Stimulated activated CD4-positive, alpha-beta T cell treated with anti-CD3 and anti-CD28 coated beads, Interleukin-2, amount 100 ng/mL, for 48 hours (primary cell): ENCODE data around the gene CHAF1A.

Experiments
- DNase-seq, 2 donors: peaks; one replicate each; pipeline ENCODE4 v3.0.0-alpha.2; 2020

The CHAF1A gene

DNA sequence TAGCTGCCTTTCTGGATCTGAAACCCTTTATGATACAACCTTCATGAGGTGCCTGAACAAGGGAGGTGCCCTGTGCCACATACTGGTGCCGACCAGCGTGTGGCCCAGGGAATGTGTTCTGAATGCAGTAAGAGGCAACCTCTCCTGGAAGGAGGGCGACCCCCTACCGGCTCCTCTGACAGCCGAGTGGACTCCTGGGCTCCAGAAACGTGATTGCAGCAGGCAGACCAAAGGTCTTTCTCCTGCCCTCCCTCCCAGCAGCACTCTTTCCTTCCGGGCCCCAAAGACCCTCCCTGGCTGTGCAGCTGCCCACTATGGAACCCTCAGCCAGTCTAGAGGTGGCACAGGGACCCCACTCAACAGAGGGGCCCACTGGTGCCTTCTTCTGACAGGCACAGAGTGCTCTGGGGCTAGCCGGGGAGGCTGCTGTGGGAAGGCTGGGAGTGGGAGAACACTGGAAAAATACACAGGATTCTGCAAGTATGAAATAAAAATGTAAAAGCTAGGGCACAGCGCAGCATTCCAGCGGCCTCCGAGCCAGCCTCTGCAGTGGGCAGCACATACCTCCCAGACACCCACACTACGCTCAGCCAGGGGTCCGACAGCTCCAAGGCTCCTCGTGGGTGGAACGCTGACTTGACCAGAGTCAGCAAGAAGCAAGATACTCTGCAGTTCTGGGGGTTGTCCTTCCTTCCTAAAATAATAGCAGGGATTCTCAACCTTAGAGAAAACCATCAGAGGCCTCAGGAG is 17.0 kb upstream of the CHAF1A start:
- no peak for DNase-seq

DNA sequence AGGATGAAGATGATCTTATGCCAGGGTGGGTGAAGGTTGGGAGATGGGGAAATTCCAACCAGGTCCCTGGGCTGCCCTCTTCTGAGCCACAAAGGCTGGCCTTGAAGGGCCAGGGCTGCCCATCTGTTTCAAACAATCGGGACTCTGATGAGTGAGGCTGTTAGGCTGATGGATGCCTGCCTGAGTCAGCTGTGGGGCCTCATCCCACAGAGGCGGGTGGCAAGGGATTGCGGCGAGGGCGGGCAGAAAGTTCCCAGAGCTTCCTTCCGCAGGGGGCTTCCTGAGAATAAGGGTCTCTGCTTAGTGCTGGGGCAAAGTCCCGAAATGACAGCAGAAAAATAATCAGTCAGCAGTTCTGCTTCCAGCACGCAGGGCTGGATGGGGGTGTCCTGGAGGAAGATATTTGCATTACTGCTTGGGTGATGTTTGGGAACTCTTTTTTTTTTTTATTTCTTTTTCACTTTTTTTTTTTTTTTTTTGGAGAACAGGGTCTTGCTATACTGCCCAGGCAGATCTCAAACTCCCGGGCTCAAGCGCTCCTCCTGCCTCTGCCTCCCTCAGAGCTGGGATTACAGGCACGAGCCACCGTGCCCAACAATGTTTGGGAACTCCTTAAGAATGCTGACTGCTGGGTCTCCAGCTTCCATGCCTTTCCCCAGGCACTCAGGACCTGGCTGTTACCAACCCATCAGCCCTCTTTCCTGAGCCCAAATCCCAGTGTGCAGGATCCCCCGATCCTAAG is 16.2 kb upstream of the CHAF1A start:
- DNase-seq = no peak

DNA sequence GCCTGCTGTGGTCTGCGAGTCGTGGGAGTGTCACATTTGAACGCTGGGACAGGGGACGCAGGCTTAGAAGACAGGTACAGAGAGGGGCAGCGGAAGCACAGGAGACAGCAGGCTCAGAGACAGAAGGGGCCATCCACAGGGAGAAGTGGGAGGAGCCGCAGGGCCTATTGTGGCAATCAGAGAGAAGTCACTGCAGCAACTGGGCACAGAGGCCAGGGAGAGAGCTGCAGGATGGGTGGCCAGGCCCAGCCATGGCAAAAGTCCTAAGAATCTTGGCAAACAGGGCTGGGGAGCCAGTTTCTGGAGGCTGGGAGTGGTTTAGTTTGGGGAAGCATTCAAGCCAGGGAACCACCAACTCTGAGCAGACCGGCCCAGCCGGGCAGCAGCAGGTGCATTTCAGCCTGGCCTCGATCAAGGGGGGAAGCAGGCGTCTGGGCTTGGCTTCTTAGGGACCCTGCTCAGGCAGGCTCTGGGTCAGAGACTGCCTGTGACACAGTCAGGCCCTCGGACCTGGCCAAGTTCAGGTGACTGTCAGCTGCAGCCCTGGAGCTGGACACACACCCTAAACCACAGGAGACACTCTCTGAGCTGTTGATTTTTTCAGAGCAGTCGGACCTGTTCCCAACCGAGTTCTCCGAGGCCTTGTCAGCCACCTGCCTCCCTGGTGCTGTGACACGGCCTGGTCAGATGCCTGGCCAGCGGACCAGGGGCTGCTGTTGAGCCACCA is 13.9 kb upstream of the CHAF1A start:
- no peak for DNase-seq

DNA sequence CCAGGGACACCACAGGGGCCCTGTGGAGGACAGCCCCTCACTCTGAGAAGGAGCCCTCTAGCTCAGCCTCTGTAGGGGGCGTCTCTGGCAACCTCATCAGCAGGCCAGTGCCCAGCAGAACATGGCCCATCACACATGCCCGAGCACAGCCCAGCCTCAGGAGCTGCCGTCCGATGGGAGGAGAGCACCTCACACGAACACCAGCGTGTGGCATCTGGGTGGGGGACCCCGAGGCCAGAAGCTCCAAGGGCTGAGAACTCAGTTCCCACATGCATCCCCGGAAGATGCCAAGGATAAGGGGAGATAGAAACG is 13.4 kb upstream of the CHAF1A start:
- no peak for DNase-seq

DNA sequence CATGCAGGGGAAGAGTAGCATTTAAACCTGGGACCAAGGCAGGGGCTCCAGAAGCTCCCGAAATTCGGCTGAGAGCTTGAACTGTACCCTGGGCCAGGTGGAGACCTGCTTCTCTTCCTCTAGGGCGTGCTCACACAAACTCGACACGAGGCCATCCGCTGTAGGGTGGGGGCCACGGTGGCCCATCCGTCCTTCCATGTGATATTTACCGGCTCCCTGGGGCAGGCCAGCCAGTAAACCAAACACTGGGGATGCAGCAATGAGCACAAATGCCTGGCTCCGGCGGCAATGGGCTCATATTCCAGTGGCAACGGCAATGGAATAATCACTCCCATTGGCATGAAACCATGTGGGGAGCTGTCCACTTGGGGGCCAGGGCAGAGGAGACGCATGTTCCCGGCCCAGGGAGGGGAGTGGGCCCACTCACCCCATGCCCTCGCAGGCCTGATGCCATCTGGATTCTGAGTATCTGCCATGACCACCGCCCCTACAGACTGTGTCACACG is 12.9 kb upstream of the CHAF1A start:
- DNase-seq = no peak

DNA sequence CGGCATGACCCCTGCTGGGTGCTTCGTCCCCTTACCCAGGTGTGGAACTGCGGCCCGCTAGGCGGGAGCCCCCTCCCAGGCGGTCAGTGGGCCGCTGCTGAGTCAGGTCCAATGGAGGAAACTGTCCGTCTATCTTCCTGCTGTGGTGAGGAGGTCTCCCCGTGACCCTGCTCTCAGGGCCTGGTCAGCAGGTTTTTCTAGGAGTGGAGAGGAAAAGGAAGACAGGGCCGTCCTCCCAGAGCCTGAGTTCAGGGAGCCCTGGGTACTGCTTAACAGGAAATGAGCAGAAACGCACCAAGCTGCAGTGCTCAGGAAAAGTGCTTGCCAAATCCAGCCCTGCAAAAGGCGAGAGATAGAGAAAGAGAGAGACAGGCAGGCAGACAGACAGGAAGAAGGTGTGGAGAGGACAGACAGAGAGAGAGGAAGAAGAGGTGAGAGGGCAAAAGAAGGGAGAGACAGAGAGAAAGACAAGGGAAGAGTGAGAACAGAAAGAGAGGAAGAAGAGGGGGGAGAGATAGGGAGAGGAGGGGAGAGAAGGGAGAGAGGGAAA is 12.3 kb upstream of the CHAF1A start:
- DNase-seq = no peak

DNA sequence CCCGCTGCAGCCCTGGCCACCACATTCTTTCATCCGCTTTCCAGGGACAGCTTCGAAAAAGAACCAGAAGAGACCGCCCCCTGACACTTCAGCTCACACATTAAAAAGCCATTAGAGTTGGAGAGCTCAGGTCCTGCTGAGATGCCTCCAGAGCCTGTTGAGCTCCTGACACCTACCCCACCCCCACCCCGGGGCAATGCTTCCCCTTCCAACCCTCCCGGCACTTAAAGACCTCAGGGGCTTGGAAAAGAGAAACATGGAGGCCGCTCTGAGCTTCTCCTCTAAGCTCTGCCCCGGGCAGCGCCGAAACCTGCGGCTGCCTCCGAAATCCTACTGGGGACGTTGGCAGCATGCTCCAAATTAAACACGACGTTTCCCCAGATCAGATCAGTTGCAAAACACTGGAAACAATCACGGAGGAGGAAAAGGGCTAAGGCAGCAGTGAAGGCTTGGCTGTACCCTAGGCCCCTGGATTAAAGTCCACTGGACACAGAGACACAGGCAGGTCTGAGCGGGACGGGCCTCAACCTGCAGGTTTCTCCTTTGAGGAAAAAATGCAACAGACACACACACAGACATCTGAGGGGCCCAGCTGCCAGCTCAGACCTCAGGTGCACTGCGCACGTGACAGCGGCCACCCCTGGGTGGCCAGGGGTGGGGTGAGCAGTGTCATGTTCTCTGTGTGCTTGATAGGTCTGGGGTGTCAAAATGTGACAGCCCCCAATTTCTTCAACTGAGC is 11.7 kb upstream of the CHAF1A start:
- no peak for DNase-seq

DNA sequence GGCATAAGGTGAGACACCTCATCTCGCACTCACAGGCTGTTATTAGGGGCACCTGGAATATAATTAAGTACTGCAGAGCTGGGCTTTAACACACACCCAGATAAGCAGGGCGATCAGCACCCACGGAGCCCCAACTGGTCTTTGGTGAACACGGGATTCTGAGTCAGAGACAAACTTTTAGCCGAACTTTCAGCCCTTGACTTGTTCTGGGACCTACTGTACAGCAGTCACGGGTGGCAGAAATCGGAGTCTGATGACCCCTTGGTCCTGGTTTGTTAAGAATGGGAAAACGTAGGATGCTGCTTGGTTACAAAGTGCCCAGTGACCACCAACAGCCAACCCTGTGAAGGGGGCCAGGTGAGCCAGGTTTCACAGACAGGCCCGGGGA is 11.1 kb upstream of the CHAF1A start:
- no peak for DNase-seq

DNA sequence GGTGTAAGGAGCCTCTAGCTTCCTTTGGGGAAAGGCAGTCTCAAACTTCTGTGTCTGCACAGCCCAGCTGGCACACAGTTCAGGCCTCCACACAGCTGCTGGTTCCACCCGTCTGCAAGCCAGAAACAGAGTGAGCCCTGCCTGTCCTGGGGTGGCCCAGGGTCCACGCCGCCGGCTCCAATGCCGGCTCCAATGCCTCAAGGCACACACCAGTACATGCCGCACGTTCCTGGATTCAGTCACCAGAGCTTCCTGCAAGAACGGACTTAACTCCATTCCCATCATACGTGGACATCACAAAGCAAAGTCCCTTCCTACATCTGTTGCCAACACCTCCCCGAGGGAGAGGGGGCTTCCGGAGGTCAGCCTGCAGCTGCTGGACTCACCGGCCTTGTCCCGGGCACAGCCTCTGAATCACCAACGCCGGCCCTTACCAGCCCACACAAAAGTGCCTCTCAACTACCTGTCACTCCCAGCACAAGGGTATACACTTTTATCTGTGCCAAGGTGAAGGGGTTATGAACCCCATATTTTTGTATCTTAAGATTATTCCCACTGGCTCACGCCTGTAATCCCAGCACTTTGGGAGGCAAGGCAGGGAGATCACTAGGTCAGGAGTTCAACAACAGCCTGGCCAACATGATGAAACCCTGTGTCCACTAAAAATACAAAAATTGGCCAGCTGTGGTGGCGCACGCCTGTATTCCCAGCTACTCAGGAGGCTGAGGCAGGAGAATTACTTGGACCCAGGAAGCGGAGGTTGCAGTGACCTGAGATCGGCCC is 10.5 kb upstream of the CHAF1A start:
- no peak for DNase-seq

DNA sequence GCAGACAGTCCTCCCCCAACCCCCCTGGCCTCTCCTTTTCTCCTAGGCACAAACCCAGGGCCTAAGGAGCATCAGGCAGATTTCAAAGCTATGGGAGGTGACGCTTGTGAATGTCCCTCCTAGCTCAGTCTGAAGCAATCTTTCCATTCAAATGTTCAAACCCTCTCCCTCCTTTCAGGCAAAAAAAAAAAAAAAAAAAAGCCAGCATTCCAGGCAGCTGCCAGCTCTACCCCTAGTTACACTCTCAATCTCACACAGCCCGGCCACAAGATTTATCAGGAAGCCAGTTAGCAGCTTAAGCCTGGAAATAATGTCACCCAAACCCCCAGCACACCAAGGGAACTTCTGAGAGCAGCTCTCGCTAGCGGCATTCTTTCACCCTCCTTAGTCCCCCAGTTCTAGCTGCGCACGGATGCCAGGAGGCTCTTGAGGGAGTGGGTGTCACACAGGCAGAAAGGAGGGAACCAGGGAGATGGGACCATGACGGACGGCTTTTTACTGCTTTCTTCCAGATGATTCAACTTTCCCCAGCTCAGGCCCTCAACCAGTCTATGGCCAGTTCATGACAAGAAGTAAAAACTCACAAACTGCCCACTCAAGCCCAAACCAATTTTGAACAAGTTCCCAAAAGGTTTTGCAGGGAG is 8.4 kb upstream of the CHAF1A start:
- no peak for DNase-seq

DNA sequence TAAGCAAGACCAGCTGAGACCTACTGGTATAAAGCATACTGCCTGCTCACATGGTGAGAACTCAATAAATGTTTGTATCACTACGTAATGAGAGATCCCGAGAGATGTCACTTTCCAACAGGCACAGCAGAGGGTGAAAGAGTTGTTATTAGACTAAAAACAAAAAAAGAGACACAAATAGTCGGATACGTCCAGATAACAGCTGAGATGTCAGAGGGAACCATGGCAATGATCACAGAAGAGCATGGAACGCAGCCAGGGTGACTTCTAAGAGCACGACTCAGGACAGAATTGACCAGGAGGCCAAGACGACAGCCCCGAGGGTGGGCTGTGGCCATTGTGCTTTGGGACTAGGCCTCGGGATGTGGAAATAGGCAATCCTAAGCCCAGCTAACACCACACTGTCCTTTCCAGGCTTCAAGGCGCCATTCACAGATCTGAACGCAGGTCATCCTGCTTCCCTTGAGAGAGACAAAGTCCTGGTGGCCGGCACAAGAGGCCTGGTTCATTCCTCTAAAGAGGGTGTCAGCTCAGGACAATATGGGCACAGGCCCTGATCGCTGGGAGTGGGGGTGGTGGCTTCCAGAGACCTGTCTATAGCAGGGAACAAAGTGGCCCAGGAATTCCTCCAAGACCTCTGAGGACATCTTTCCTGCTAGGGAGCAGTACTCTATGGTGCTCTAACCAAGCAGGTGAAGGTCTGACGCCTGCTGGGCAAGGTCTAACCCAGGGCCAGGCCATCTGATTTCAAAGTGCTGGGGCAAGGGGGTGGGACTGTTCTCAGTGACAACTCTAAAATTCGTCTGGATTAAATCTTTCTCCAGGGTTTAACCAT is 5.3 kb upstream of the CHAF1A start:
- no peak for DNase-seq

DNA sequence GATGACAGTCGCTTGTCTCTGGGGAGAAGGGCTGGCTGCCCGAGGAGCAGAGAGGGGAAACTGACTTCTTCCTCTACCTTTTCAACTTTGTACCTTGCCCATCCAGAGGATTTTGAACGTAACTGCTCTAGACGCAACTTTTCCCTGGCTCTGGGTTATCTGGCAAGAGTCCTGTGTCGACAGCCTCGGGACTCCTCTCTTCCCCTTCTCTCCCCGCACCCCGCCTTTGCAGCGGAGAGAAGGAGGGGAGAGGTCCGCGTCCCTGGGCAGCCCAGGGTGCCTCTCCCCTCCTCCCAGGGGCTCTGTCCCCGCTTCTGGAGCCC is 2.7 kb upstream of the CHAF1A start:
- DNase-seq = no peak

DNA sequence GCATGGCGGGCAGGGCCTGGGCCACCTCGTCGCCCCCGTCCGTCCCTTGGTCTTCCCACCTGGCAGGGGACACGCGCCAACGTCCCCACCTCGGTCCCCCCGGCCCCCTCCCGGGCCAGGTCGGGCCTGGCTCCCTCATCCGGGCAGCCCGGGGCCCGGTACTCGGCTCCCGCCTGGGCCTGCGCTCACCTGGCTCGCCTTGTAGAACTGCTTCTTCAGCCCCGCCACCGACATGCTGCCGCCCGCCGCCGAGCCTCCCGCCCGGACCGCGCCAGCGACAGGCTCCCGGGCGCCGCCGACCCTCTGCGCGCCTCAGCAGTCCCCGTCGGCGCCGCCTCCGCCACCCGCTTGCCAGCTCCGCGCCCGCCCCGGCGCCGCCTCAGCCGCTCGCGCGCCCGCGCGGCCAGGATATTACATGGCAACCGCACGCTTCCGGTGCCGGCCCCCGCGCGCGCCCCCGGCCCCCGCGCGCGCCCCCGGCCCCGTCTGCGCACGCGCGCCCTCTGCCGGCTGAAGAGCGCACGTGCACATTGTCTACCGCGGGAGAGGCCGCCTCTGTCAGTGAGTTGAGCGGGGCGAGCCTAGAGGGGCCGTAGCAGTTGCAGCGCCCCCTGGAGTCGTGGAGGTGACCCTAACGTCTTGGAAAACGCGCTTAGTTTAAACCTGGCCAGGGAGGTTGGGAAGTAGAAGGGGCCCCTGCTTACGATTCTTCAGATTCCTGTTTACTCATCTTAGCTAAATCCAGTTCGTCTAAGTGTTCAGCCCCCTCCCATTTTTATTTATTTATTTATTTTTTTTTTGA is 2.1 kb upstream of the CHAF1A start, which contains the start of gene SH3GL1:
Gene SH3GL1, minus strand, starts transcription at position 413 of the 802 bp plus-strand sequence. Its CDS starts 179 bp downstream, at position 234.
- DNase-seq = peak; percentile 91 to 97

DNA sequence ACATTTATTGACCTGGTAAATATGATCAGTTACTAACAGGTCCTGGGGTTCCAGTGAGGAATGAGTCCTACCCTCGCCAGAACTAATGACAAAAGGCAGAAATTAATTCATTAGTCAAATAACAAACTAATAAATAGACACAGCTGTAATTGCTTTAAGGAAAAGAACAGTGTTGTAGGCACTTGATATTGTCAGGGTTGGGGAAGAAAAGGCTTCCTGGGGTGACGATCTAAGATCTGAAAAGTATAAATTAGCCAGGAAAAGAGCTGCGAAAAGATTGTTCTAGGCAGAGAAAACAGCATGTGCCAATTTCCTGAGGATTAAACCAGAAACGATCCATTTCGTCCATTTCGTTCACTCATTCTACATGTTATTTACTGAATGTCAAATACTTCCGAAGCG is 670 bp upstream of the CHAF1A start:
- no peak for DNase-seq

DNA sequence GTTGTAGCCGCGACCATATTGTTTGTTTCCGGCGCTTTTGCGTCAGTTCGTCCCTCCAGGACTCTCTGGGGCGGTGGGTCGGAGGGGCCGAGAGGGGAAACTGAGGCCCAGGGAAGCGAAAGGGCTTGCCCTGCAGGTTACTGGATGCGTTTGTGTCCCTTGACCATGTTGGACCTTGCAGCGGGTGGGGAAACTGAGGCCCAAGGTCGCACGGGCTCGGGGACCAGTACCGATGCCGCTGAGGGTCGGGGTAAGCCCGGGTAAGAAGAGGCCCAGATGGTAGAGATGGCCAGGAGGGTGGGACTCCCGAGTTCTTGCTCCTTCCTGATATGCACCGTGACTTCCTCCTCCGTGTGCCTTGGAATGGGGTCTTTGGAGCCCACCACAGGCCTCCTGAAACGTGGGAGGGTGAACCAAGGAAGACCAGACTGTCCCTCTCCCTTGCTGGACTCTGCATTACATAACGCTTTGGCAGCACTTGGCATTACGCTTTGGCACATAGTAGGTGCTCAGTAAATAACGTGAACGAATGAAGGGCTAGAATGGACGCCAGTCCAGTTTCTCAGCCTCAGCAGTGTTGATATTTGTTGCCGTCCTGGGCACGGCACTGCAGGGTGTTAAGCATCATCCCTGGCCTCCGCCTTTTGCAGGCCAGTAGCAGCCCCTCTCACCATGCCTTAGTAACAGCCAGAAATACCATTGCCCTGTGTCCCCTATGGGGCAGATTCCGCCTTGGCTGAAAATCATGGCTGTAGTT is 743 bp downstream of the CHAF1A start:
- no peak for DNase-seq

DNA sequence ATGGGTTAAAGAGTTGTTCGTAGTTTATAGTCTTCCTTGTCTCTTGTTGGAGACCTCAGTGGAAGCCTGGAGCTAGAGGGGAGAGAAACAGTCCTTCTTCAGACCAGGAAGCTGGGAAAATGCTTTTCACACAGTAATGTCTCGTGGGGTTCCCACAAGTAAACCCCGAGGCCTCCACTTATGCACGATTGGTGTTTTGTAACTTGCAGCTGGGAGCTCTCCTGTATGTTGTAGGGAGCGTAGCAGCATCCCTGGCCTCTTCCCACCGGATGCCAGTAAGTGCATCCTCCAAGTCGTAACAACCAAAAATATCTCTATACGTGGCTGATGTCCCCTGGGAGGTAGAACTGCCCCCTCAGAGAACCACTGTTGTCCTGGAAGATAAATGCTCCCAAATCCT is 3.5 kb downstream of the CHAF1A start:
- no peak for DNase-seq

DNA sequence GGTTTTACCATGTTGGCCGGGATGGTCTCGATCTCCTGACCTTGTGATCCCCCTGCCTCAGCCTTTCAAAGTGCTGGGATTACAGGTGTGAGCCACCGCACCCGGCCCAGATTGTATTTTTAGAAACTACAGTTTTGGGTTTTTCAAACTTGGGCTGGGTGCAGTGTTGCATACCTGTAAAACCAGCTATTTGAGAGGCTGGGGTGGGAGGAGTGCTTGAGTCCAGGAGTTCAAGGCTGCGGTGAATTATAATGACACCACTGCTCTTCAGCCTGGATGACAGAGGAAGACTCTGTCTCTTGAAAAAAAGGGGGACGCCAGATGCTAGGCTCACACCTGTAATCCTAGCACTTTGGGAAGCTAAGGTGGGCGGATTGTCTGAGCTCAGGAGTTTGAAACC is 4.2 kb downstream of the CHAF1A start:
- no peak for DNase-seq

DNA sequence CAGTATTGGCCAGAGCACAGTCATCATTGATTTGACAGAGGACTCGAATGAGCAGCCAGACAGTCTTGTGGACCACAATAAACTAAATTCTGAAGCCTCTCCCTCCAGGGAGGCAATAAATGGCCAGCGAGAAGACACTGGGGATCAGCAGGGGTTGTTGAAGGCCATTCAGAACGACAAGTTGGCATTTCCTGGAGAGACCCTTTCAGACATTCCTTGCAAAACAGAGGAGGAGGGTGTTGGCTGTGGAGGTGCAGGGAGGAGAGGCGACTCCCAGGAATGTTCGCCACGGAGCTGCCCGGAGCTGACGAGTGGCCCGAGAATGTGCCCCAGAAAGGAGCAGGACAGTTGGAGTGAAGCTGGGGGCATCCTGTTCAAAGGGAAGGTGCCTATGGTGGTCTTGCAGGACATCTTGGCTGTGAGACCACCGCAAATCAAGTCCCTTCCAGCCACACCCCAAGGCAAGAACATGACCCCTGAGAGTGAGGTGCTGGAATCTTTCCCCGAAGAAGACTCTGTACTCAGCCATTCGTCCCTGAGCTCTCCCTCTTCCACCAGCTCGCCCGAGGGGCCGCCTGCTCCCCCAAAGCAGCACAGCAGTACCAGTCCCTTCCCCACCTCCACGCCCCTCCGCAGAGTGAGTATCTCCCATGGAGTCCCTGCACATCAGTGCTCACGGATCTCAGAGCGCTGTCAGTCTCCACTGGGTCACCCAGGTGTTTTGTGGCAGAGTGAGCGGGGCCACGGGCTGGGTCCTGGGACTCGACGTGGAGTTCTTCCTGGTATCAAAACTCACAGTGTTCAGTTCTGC is 6.9 kb downstream of the CHAF1A start:
- no peak for DNase-seq
